MM.1S (cell line): Measurements from ENCODE around the gene GSC.

Experiments used
- EZH2 ChIP-seq: fragments of 300-600 bp; sonication (generic); optimal IDR thresholded peaks from 2 replicates; pipeline ENCODE3; 2017; ENCODE audit warnings: low read depth, mild to moderate bottlenecking, antibody characterized with exemption, low read length, mixed read lengths
- TF ChIP-seq, protein P1 (sequence below): fragments of 300-600 bp; sonication (generic); IDR thresholded peaks from 2 replicates; pipeline ENCODE4 v1.5.1; 2016; ENCODE audit warnings: antibody characterized with exemption, low read length, mixed read lengths

DNA sequence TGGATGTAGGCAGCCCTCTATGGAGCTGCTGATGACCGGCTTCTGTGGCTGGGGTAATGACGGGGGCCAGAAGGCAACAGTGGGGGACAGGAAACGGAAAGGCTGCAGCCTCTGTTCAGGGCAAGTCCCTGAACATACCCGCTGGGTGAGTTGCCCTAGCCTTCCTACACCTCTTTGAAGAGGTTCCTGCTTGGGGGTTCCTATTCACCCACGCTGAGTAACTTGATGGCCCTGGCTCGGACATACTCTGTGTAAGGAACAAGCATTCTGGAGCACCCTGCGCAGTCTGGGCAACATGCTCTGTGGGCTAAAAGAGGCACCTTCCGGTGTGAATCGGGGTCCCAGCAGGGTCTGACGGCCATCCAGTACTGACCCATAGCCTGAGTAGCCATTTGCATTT, 17.7 kb upstream of the GSC start:
- TF ChIP-seq EZH2: no peak
- TF ChIP-seq, protein P1, sequence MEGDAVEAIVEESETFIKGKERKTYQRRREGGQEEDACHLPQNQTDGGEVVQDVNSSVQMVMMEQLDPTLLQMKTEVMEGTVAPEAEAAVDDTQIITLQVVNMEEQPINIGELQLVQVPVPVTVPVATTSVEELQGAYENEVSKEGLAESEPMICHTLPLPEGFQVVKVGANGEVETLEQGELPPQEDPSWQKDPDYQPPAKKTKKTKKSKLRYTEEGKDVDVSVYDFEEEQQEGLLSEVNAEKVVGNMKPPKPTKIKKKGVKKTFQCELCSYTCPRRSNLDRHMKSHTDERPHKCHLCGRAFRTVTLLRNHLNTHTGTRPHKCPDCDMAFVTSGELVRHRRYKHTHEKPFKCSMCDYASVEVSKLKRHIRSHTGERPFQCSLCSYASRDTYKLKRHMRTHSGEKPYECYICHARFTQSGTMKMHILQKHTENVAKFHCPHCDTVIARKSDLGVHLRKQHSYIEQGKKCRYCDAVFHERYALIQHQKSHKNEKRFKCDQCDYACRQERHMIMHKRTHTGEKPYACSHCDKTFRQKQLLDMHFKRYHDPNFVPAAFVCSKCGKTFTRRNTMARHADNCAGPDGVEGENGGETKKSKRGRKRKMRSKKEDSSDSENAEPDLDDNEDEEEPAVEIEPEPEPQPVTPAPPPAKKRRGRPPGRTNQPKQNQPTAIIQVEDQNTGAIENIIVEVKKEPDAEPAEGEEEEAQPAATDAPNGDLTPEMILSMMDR: no peak
